OCI-LY7 (cell line): ENCODE measurements around the gene CHGA. TPM values are rescaled to one million over a fixed set of nuclear protein-coding genes. Genes with fewer than 3 reads are reported as not detected.

Experiments used
- BruUV-seq: library from RNA; stranded (reverse); fragments of 400-500 nt; replicated peaks from 2 replicates; lab custom pipeline; 2021; lab: Mats Ljungman, UMichigan
- CTCF ChIA-PET: fragments of 300-600 bp; sonication (Branson Sonifier 250); formaldehyde crosslinking; loops from one replicate; lab custom pipeline; 2022; ENCODE audit warnings: antibody characterized with exemption; ENCODE audit not compliant: unreplicated experiment; lab: Charles Lee
- POLR2A ChIA-PET: fragments of 300-600 bp; sonication (Branson Sonifier 250); formaldehyde crosslinking; loops from one replicate; lab custom pipeline; 2022; ENCODE audit warnings: antibody characterized with exemption; lab: Charles Lee
- DNase-seq: peaks from one replicate; pipeline ENCODE4 v3.0.0-alpha.2; 2015; ENCODE audit warnings: low spot score
- H2AFZ ChIP-seq: fragments of 200-600 bp; sonication (generic), shearing (Covaris generic); 2 replicates; pipeline ENCODE4 v1.6.1; 2014; ENCODE audit warnings: mild to moderate bottlenecking, antibody characterized with exemption, low read length, moderate library complexity
- H3K27ac ChIP-seq: fragments of 200-600 bp; sonication (generic); 2 replicates; pipeline ENCODE4 v1.5.1; 2014; ENCODE audit warnings: mixed run types, low read depth, mild to moderate bottlenecking, moderate library complexity, low read length, inconsistent platforms; ENCODE audit not compliant: poor library complexity, severe bottlenecking
- H3K36me3 ChIP-seq: fragments of 200-600 bp; sonication (generic); 2 replicates; pipeline ENCODE4 v1.6.1; 2014; ENCODE audit warnings: mild to moderate bottlenecking, antibody characterized with exemption, low read length, moderate library complexity, mixed read lengths; ENCODE audit not compliant: insufficient read depth
- H3K4me1 ChIP-seq: fragments of 200-600 bp; sonication (generic); 2 replicates; pipeline ENCODE4 v1.5.1; 2014; ENCODE audit warnings: mild to moderate bottlenecking, low read length; ENCODE audit not compliant: insufficient read depth, poor library complexity, severe bottlenecking
- H3K4me2 ChIP-seq: fragments of 200-600 bp; sonication (generic); 2 replicates; pipeline ENCODE4 v1.6.1; 2014; ENCODE audit warnings: mild to moderate bottlenecking, low read length
- H3K4me3 ChIP-seq: fragments of 200-600 bp; sonication (generic); 2 replicates; pipeline ENCODE4 v1.5.1; 2014; ENCODE audit warnings: mild to moderate bottlenecking, low read depth, low read length; ENCODE audit not compliant: poor library complexity, severe bottlenecking
- H3K79me2 ChIP-seq: fragments of 200-600 bp; sonication (generic); 2 replicates; pipeline ENCODE4 v1.6.1; 2016; ENCODE audit warnings: low read depth, mild to moderate bottlenecking, low read length, moderate library complexity, mixed read lengths; ENCODE audit not compliant: insufficient read depth
- H3K9me2 ChIP-seq: fragments of 200-600 bp; sonication (generic); 2 replicates; pipeline ENCODE4 v1.6.1; 2016; ENCODE audit warnings: mild to moderate bottlenecking, low read length, mixed read lengths; ENCODE audit not compliant: insufficient read depth
- H3K9me3 ChIP-seq: fragments of 200-600 bp; sonication (generic); 2 replicates; pipeline ENCODE4 v1.6.1; 2014; ENCODE audit warnings: mild to moderate bottlenecking, mixed run types, low read length, mixed read lengths
- H4K20me1 ChIP-seq: fragments of 200-600 bp; sonication (generic); 2 replicates; pipeline ENCODE4 v1.6.1; 2014; ENCODE audit warnings: mild to moderate bottlenecking, antibody characterized with exemption, low read length, moderate library complexity, mixed read lengths; ENCODE audit not compliant: insufficient read depth
- CTCF ChIP-seq: fragments of 200-600 bp; sonication (generic); conservative IDR thresholded peaks from 2 replicates; pipeline ENCODE4 v1.5.1; 2014; ENCODE audit warnings: mild to moderate bottlenecking, antibody characterized with exemption, low read length, moderate library complexity, mixed read lengths
- EZH2phosphoT487 ChIP-seq: fragments of 200-600 bp; sonication (generic); IDR thresholded peaks from 2 replicates; pipeline ENCODE4 v1.6.1; 2018; ENCODE audit warnings: low read depth, borderline replicate concordance, mild to moderate bottlenecking, mixed run types, antibody characterized with exemption, low read length, moderate library complexity, mixed read lengths
- intact Hi-C: fragments of 100-400 bp; cut with micrococcal nuclease; formaldehyde crosslinking; loops from one replicate; pipeline ENCODE4 v1.10.0; 2022; ENCODE audit not compliant: unreplicated experiment
- total RNA-seq, 2 experiments: library from RNA; depleted of rRNA in 1 of 2; stranded (reverse); fragments of >200 nt in 1 of 2; shearing (Covaris generic) in 1 of 2; gene quantifications; 2 replicates each; pipeline ENCODE4 v1.2.3, GENCODE V29; 2014 to 2022

The CHGA gene
- total RNA-seq, 2 experiments from 2014 or later, result 0.57 TPM; not detected in 1

- BruUV-seq, result no TSS peak
- Histone ChIP-seq H4K20me1 (no peaks in the 10 kb centered on the region), H3K9me2 (no peaks in the 10 kb centered on the region), H3K4me2 (no peak overlapping the region), H2AFZ (no peak overlapping the region), H3K27ac (no peak overlapping the region), H3K79me2 (no peaks in the 10 kb centered on the region), H3K4me1 (peaks cover 39% of the 10 kb centered on the region), H3K9me3 (no peaks in the 10 kb centered on the region), H3K4me3 (no peak overlapping the region), H3K36me3 (no peaks in the 10 kb centered on the region)
- POLR2A ChIA-PET, result no interaction called here
- no peak for TF ChIP-seq CTCF
- TF ChIP-seq EZH2phosphoT487, result no peak
- intact Hi-C loops, result no loop called here
- DNase-seq, result no peak
- CTCF ChIA-PET, result interaction anchor here (0.7 kb wide), 1 partner anchor 27 kb away, joined by 3 read pairs; no protein-coding TSS in a partner anchor
These were observed 6.2 kb downstream of the CHGA start for GRCh38 chr14:92928961-92929688.

GRCh38 chr14:92929689-92930608, 7.0 kb downstream of the CHGA start:
- Histone ChIP-seq H4K20me1 (no peaks in the 10 kb centered on the region), H3K4me3 (no peak overlapping the region), H3K27ac (no peak overlapping the region), H3K36me3 (no peaks in the 10 kb centered on the region), H3K9me3 (no peaks in the 10 kb centered on the region), H3K4me1 (peaks cover 31% of the 10 kb centered on the region), H3K9me2 (no peaks in the 10 kb centered on the region), H2AFZ (no peak overlapping the region), H3K4me2 (no peak overlapping the region), H3K79me2 (no peaks in the 10 kb centered on the region)
- no peak for TF ChIP-seq EZH2phosphoT487
- no peak for TF ChIP-seq CTCF
- ChIA-PET CTCF (no interaction called here), POLR2A (no interaction called here)
- BruUV-seq, result no TSS peak
- no peak for DNase-seq
- intact Hi-C loops, result no loop called here
